Astrocyte of the spinal cord (primary cell): ENCODE results near the gene GPR107.
A peak's percentile ranks its signal among the peaks of the same experiment; 100 is the strongest.

ENCODE experiments used
- DNase-seq: peaks from one replicate; pipeline ENCODE4 v3.0.0; 2011; ENCODE audit warnings: low read depth, low spot score
- H3K4me3 ChIP-seq: 2 replicates; pipeline ENCODE4 v1.5.1; 2011; ENCODE audit warnings: low read depth, mild to moderate bottlenecking, low read length, moderate library complexity
- in situ Hi-C: cut with HindIII; loops from 2 replicates; pipeline ENCODE4 v1.10.0; 2017; ENCODE audit warnings: low sequenced_read_pairs
- TF ChIP-seq, protein P1 (sequence below): IDR thresholded peaks from 2 replicates; pipeline ENCODE4 v1.5.1; 2012; ENCODE audit warnings: low read depth, mild to moderate bottlenecking, low read length, inconsistent platforms

The GPR107 gene

DNA sequence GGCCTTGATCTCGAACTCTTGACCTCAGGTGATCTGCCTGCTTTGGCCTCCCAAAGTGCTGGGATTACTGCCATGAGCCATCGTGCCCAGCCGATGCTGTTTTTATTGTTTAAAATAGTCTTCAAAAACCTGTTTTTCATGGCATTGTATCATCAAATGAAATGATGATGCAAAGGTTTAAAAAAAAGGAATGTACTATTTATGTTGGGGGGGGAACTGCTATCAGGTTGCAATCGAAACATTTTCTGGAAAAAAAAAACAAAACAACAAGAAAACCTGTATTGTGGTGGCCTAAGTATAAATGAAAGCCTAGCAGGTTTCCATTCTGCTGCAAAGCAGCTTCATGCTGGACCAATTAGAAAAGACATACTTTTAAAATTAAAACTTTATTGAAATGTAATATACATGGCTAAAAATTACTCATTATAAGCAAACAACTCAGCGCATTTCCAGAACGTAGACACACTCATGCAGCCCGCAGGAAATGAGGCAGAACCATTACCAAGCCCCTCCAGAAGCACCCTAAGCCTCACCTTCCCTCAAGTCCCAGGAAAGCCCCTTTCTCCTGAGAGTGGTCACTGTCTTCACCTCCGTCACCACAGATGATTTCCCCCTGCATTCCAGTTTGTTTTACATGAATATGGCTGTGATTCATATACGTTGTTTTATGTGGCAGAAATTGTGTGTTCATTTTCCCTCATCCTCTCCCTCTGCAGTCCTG lies 19.0 kb downstream of the GPR107 start:
- no peak overlapping the region for H3K4me3 ChIP-seq
- peak; percentile 29 for DNase-seq
- TF ChIP-seq, protein P1, sequence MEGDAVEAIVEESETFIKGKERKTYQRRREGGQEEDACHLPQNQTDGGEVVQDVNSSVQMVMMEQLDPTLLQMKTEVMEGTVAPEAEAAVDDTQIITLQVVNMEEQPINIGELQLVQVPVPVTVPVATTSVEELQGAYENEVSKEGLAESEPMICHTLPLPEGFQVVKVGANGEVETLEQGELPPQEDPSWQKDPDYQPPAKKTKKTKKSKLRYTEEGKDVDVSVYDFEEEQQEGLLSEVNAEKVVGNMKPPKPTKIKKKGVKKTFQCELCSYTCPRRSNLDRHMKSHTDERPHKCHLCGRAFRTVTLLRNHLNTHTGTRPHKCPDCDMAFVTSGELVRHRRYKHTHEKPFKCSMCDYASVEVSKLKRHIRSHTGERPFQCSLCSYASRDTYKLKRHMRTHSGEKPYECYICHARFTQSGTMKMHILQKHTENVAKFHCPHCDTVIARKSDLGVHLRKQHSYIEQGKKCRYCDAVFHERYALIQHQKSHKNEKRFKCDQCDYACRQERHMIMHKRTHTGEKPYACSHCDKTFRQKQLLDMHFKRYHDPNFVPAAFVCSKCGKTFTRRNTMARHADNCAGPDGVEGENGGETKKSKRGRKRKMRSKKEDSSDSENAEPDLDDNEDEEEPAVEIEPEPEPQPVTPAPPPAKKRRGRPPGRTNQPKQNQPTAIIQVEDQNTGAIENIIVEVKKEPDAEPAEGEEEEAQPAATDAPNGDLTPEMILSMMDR: no peak
- in situ Hi-C loops: no loop called here

DNA sequence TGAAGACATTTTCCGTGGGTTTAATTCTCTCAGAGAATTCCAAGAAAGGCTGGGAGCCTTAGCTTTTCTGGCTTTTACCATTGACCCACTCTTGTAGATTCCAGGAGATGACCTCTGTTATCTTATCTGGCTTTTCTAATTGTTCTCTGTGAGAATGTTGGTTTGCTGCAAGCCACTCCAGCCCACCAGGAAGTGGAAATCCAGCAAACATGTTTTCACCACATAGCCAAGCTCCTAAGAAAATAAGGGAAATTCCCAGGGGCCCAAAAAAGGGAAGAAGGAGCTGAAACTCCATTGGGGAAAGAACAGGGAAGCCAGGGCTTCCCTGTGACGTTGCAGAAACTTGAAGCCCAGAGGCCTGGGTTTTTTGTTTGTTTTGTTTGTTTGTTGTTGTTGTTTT lies 19.7 kb downstream of the GPR107 start:
- in situ Hi-C loops: no loop called here
- no peak overlapping the region for H3K4me3 ChIP-seq
- TF ChIP-seq, protein P1: no peak
- peak; percentile 15 for DNase-seq

DNA sequence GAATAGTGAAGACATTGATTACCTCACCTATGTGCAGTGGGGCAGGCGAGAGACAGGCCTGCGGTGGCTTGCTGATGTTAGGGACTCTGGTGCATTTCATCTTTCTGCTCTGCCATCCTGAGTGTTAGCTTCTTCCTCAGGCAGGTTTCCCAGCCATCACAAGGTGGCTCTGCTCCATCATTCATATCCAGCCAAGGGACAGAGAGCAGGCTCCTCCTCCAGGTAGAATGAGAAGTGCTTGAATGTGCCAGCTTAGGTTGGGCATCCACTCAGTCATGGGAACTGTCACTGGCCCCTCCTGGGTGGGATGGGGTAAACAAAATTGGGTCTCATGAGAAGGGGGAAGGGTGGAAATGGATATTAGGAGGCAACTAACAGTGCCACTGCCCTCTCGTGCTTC lies 24.8 kb downstream of the GPR107 start:
- TF ChIP-seq, protein P1: no peak
- no peak for DNase-seq
- no peak overlapping the region for H3K4me3 ChIP-seq
- in situ Hi-C loops: no loop called here

DNA sequence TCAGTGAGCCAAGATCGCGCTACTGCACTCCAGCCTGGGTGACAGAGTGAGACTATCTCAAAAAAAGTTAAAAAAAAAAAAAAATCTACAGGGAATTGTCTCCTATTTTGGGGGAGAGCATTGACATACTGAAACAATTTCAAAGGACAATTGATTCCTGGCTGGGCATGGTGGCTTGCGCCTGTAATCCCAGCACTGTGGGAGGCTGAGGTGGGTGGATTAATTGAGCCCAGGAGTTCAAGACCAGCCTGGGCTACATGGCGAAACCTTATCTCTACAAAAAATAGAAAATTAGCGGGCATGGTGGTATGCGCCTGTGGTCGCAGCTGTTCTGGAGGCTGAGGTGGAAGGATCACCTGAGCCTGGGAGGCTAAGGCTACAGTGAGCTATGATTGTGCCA lies 30.6 kb downstream of the GPR107 start:
- TF ChIP-seq, protein P1: no peak
- in situ Hi-C loops: no loop called here
- no peak overlapping the region for H3K4me3 ChIP-seq
- no peak for DNase-seq

DNA sequence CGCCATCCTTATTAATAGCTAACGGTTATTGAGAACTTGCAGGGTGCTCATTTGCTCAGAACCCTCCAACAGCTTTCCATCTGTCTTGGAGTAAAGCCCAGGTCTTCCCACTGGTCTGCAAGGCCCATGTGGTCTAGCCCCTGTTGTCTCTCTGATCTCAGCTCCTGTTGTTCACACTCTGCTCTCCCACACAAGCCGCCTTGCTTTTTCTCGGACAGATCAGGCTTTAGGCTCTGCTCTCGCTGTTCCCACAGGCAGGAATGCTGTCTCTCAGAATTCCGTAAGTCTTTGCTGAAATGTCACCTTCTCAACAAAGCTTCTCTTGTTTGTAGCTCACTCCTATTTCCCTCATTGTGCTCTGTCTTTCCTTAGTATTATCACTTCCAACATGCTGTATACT lies 34.3 kb downstream of the GPR107 start:
- in situ Hi-C loops: no loop called here
- TF ChIP-seq, protein P1: no peak
- no peak overlapping the region for H3K4me3 ChIP-seq
- DNase-seq: no peak

DNA sequence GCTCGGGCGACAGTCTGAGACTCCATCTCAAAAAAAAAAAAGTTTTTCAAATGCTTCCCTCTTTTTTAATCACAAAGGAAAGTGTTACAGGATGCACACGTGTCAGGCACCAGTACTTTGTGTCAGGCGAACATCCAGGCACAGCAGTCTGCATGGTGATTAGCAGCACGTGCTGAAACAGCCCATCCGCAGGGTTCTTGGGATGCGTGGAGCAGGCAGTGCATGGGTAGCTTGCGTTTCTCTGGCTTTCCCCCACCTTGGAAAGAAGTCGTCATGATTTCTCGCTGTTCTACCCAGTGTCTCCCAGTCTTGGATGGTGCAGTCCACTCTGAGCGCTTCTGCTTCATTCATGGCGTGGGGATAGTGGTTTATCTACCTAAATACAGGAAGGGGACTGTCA lies 35.4 kb downstream of the GPR107 start:
- no peak for DNase-seq
- H3K4me3 ChIP-seq: no peak overlapping the region
- in situ Hi-C loops: no loop called here
- TF ChIP-seq, protein P1: no peak
